T47D (cell line): ENCODE measurements around the gene SLC6A19.
"Not testable (repeated sequence)": the region's sequence is repeated elsewhere in the genome, so short reads cannot be mapped to it uniquely, and the experiment has no call there.

ENCODE experiments used
- DNase-seq, 2 experiments: peaks; one replicate each; pipeline versions ENCODE4 v3.0.0 to v3.0.0-alpha.2; 2011 to 2012; ENCODE audit warnings: low read depth in 1 of 2, low spot score in 1 of 2
- JUND ChIP-seq: IDR thresholded peaks from 2 replicates; pipeline ENCODE4 v1.6.1; 2012; ENCODE audit warnings: low read depth
- in situ Hi-C: cut with HindIII; loops from 2 replicates; pipeline ENCODE4 v1.10.0; 2016; ENCODE audit warnings: low sequenced_read_pairs, low pct_unique_long_range_greater_than_20kb

The SLC6A19 gene

DNA sequence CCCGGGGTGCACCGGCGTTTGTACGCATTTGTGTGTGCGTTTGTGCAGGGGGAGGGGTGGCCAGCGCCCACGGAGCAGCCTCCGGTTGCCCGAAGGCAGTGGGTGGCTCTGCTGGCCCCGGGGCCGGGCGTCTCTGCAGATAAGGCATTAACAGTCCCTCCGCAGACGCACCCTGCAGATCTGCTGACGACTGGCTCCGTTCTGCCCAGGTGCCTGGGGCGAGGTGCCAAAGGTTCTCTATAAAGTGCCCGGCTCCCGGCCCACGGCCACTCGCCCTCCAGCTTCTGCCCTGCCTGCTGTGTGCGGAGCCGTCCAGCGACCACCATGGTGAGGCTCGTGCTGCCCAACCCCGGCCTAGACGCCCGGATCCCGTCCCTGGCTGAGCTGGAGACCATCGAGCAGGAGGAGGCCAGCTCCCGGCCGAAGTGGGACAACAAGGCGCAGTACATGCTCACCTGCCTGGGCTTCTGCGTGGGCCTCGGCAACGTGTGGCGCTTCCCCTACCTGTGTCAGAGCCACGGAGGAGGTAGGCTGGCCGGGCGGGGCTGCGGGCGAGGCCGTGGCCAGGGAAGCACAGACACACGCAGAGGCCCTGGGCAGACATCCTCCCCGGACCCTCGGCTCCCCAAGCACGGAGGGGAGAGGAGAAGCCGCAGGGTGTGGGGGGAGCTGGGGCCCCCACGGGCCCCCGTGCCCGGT is at the start of gene SLC6A19:
TSS of gene SLC6A19 (plus strand) at position 269 of the 699 bp plus-strand sequence. CDS start at position 325, 56 bp downstream.
- no peak for TF ChIP-seq JUND
- in situ Hi-C loops: no loop called here
- no peak for DNase-seq

- in situ Hi-C loops: no loop called here
- no peak for TF ChIP-seq JUND
- no peak for DNase-seq
Observed at GRCh38 chr5:1152156-1152555, 49.2 kb upstream of the SLC6A19 start.

DNA sequence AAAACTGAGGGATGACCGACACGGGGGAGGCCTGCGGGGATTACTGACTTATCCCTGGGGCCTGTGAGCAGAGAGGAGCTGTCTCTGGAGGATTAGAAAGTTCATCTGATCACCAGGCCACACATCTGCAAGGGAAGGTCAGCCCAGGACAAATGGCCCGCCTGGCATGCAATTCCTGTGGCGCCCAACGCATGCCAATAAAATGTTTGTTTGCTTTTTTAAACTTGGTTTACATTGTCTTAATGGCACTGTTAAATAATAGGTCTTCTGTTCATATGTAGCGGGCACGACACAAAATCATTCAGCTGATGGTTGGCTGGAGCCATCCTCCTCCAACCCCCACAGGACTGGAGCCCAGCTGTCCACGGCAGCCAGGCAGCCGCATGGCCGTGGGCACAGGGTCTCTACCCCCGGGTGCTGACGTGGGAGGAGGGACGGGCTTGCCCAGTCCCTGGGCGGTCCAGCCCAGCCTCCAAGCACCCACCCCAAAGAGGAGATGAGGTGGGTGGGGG is 48.6 kb upstream of the SLC6A19 start:
- no peak for TF ChIP-seq JUND
- in situ Hi-C loops: no loop called here
- DNase-seq: peak in 1 of 2 experiments; percentile 42

DNA sequence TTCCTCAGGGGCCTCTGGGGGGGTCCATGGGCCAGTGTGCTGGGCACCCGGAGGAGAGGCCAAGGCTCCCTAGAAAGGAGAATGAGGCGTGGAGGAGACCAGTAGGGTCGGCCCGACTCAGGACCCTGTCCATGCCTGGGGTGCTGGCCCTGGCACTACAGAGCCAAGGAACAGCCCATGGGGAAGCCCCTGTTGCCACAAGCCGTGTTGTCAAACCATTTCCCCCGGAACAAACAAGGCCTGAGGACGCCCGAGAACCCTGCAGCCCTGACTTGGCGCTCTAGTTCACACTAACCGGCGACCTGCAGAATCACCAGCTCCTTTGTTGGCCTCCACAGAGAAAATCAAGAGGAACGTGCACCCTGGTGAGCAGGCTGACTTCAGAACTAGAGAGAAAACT is 48.0 kb upstream of the SLC6A19 start:
- in situ Hi-C loops: no loop called here
- TF ChIP-seq JUND: no peak
- DNase-seq: no peak

DNA sequence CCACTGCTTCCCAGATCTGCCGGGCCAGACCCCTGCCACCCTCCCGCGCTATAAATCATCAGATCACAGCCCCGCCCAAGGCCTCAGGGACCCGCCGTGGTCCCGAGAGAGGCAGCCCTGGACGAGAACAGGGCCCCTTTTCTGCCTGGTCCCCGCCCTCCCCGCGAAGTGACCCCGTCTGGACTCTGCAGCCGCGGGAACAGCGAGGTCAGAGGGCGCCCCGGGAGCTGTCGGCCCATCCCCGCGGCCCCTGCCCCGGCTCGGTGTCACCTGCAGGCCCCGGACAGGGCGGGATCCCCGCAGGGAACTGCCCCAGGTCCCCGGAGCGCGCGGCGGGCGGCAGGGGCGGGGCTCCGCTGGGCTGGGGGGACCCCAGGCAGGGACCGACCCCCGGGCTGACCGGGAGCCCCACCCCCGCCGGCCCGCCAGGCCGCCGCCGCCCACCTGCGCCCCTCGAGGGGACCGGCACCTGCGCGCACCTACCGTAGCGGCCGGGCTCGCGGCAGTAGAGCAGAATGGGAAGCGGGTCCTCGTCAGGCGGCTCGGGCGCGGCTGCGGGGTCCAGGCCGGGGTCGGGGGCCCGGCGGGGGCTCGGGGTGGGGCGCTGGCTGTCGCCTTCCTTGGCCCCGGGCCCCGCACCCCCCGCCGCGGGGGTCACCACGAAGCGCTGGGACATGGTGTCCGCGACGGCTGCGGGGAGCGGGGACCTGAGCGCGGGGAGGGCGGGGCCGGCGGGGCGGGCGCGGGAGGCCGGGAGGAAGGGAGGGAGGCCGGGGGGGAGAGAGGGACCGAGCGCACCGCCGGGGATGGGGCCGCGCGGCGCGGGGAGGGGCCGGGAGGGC is 46.0 kb upstream of the SLC6A19 start:
- in situ Hi-C loops: no loop called here
- TF ChIP-seq JUND: no peak
- no peak for DNase-seq

DNA sequence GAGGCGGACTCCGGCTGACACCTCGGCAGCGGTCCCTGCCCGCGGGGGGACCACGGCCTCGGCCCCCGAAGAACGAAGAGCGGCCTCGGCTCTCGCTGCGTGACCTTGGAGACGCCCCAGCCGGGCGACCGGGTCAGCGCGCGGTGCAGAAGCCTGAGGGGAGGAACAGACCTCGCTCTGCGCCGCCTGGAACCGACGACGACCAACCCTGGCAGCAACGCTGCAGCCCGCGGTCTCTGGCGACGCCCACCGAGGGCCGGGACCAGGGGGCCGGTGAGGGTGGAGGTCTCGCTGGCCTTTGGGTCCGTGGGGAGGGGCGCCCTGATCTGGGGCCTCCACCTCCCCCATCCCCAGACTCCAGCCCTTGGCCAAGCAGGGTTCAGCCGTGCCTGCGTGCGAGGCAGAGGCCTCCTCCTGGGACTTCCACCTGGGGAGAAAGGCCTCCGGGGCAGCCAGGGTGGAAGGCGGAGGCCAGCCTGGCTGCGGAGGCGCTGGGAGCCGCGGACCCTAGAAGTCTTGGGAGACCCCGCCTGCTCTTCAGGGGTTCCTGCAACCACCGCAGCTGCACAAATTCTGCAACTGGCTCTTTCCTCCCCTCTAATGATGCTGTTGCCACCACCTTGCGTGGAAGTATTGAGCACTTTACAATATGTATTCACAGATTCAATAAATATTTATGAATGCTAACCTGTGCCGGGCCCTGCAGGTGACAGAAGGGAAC is 45.2 kb upstream of the SLC6A19 start:
- no peak for TF ChIP-seq JUND
- DNase-seq: no peak
- in situ Hi-C loops: no loop called here

GRCh38 chr5:1156754-1157460 is 44.5 kb upstream of the SLC6A19 start:
- in situ Hi-C loops: no loop called here
- TF ChIP-seq JUND: no peak
- DNase-seq: no peak

DNA sequence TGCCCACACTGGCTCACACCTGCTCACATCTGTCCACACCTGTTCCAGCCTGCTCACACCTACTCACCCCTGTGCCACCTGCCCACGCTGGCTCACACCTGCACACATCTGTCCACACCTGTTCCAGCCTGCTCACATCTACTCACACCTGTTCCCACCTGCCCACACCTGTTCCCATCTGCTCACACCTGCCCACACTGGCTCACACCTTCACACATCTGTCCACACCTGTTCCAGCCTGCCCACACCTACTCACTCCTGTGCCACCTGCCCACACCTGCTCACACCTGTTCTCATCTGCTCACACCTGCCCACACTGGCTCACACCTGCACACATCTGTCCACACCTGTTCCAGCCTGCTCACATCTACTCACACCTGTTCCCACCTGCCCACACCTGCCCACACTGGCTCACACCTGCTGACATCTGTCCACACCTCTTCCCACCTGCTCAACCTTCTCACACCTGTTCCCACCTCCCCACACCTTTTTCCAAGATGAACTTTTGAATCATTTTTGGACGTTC is 43.9 kb upstream of the SLC6A19 start:
- DNase-seq, in situ Hi-C loops: not testable (repeated sequence)

- in situ Hi-C loops: no loop called here
- DNase-seq: no peak
- TF ChIP-seq JUND: no peak
Observed at GRCh38 chr5:1158647-1159340, 42.6 kb upstream of the SLC6A19 start.

DNA sequence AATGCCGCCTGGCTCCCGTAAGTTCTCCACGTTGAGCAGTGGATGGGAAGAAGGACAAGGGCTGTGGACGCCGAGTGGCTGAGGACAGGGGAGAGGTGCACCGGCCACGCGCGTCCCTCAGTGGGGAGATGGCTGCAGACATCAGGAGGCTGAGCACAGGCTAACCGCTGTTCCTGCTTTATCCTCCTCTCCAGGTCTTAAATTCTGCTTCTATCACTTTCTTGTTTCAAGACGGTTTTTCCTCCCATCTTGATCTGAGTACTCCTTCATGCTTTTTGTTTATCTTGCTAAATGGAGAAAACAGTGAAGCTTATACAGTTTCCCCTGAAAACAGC is 42.1 kb upstream of the SLC6A19 start:
- in situ Hi-C loops: no loop called here
- TF ChIP-seq JUND: no peak
- no peak for DNase-seq

DNA sequence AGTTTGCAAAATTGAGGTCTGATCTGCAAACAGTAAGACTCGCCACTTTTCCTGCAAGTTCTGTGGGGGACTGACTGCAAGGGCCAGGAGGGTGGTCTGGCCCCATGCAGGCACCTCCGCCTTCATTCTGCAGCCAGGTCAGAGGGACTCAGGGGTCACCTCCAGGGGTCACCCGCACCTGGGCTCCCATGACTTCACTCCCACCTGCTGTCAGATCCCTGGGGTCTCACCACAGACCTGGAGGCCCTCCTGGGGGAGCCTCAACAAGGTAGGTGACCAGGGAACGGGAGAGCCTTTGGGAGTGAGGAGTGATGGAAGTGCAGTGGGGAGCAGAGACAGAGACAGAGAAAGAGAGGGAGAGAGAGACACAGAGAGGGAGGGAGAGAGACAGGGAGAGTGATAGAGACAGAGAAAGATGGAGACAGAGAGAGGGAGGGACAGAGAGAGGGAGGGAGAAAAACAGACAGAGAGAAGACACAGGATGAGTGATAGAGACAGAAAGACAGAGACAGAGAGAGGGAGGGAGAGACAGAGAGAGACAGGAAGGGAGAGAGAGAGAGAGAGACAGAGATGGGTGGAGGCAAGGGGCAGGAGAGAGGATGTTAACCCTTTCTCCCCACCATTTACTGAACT is 41.5 kb upstream of the SLC6A19 start:
- DNase-seq: no peak
- TF ChIP-seq JUND: no peak
- in situ Hi-C loops: no loop called here
